Activated CD4-positive, alpha-beta T cell treated with anti-CD3 and anti-CD28 coated beads, Interleukin-2, amount 50 U/mL, for 16 hours (primary cell): ENCODE data around the gene STIM2.
A peak's percentile ranks its signal among the peaks of the same experiment; 100 is the strongest.
"Not testable (repeated sequence)": the region's sequence is repeated elsewhere in the genome, so short reads cannot be mapped to it uniquely, and the experiment has no call there.

ENCODE experiments used
- DNase-seq: peaks from one replicate; pipeline ENCODE4 v3.0.0-alpha.2; 2020

Gene STIM2

GRCh38 chr4:27005905-27006590 is 145.4 kb downstream of the STIM2 start:
- no peak for DNase-seq

GRCh38 chr4:27006646-27007045 is 146.0 kb downstream of the STIM2 start:
- no peak for DNase-seq

- DNase-seq = no peak
Observed at GRCh38 chr4:27007507-27007906, 146.9 kb downstream of the STIM2 start.

GRCh38 chr4:27008679-27009078 is 148.0 kb downstream of the STIM2 start:
- no peak for DNase-seq

GRCh38 chr4:27009539-27009938 is 148.9 kb downstream of the STIM2 start:
- DNase-seq = no peak

GRCh38 chr4:27010334-27010940 is 149.8 kb downstream of the STIM2 start:
- DNase-seq = peak; percentile 56

GRCh38 chr4:27011401-27011800 is 150.8 kb downstream of the STIM2 start:
- DNase-seq = no peak

- no peak for DNase-seq
Observed at GRCh38 chr4:27013012-27013411, 152.4 kb downstream of the STIM2 start.

GRCh38 chr4:27016551-27016950 is 155.9 kb downstream of the STIM2 start:
- DNase-seq = no peak

GRCh38 chr4:27017623-27018022 is 157.0 kb downstream of the STIM2 start:
- no peak for DNase-seq

GRCh38 chr4:27018076-27018475 is 157.4 kb downstream of the STIM2 start:
- no peak for DNase-seq

GRCh38 chr4:27018910-27019309 is 158.3 kb downstream of the STIM2 start:
- DNase-seq = no peak

- DNase-seq = no peak
Observed at GRCh38 chr4:27019766-27020165, 159.1 kb downstream of the STIM2 start.

GRCh38 chr4:27020203-27020602 is 159.6 kb downstream of the STIM2 start:
- no peak for DNase-seq

- DNase-seq = no peak
Observed at GRCh38 chr4:27020603-27021002, 160.0 kb downstream of the STIM2 start.

GRCh38 chr4:27022963-27023362 is 162.3 kb downstream of the STIM2 start:
- DNase-seq = peak; percentile 27

GRCh38 chr4:27023366-27023765 is 162.7 kb downstream of the STIM2 start:
- DNase-seq = peak; percentile 31

- no peak for DNase-seq
Observed at GRCh38 chr4:27024805-27025204, 164.2 kb downstream of the STIM2 start.

- no peak for DNase-seq
Observed at GRCh38 chr4:27027428-27027827, 166.8 kb downstream of the STIM2 start.

GRCh38 chr4:27035127-27035526 is 174.5 kb downstream of the STIM2 start:
- not testable (repeated sequence) for DNase-seq

GRCh38 chr4:27040356-27040755 is 179.7 kb downstream of the STIM2 start:
- DNase-seq = no peak

GRCh38 chr4:27042411-27042810 is 181.8 kb downstream of the STIM2 start:
- DNase-seq = no peak

- no peak for DNase-seq
Observed at GRCh38 chr4:27043200-27043599, 182.6 kb downstream of the STIM2 start.

- no peak for DNase-seq
Observed at GRCh38 chr4:27046851-27047250, 186.2 kb downstream of the STIM2 start.
